SU-DHL-6 (cell line): ENCODE results near the gene APC.

Source experiments
- EZH2phosphoT487 ChIP-seq: fragments of 200-600 bp; sonication (generic), shearing (Covaris generic); conservative IDR thresholded peaks from 2 replicates; pipeline ENCODE4 v1.6.1; 2018; ENCODE audit warnings: mild to moderate bottlenecking, antibody characterized with exemption, low read length, moderate library complexity, mixed read lengths
- TF ChIP-seq, protein P1 (sequence below): fragments of 200-600 bp; sonication (generic); IDR thresholded peaks from one replicate; pipeline ENCODE4 v1.5.1; 2017; ENCODE audit warnings: antibody characterized with exemption, mild to moderate bottlenecking, low read length, moderate library complexity; ENCODE audit not compliant: insufficient read depth, poor library complexity, severe bottlenecking

DNA sequence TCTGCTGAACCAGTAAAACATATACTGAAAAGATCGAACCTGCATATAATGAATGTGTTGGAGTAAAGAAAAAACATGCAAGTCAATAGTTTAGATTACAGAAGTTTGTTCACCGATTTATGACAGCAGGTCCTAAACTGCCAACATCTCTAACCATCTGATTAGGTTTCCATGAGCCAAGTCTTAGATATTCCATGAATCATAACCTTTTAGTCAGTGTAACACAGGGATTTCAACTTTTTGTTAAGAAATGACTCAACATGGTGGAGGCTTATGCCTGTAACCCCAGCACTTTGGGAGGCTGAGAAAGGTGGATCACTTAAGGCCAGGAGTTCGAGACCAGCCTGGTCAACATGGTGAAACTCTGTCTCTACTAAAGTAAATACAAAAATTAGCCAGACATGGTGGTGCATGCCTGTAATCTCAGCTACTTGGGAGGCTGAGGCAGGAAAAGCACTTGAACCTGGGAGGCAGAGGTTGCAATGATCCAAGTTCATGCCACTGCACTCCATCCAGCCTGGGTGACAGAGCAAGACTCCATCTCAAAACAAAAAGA is 38.7 kb downstream of the APC start:
- TF ChIP-seq, protein P1, sequence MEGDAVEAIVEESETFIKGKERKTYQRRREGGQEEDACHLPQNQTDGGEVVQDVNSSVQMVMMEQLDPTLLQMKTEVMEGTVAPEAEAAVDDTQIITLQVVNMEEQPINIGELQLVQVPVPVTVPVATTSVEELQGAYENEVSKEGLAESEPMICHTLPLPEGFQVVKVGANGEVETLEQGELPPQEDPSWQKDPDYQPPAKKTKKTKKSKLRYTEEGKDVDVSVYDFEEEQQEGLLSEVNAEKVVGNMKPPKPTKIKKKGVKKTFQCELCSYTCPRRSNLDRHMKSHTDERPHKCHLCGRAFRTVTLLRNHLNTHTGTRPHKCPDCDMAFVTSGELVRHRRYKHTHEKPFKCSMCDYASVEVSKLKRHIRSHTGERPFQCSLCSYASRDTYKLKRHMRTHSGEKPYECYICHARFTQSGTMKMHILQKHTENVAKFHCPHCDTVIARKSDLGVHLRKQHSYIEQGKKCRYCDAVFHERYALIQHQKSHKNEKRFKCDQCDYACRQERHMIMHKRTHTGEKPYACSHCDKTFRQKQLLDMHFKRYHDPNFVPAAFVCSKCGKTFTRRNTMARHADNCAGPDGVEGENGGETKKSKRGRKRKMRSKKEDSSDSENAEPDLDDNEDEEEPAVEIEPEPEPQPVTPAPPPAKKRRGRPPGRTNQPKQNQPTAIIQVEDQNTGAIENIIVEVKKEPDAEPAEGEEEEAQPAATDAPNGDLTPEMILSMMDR: no peak
- TF ChIP-seq EZH2phosphoT487: no peak
